Skin epidermis (tissue), 12 donors: ENCODE data around the gene ENC1.
"Not testable (repeated sequence)": the region's sequence is repeated elsewhere in the genome, so short reads cannot be mapped to it uniquely, and the experiment has no call there.

Experiments
- H3K27ac ChIP-seq, 21 experiments: fragments of 200-600 bp; sonication (generic) in 11 of 21; one replicate each; pipeline ENCODE4 v1.5.0; 2020; ENCODE audit warnings: mild to moderate bottlenecking in 3 of 21, inconsistent platforms in 2 of 21, moderate library complexity in 2 of 21
- H3K4me3 ChIP-seq, 7 experiments: fragments of 200-600 bp; sonication (generic) in 2 of 7; one replicate each; pipeline ENCODE4 v1.5.0; 2020; ENCODE audit warnings: inconsistent platforms in 2 of 7, mild to moderate bottlenecking in 2 of 7, moderate library complexity in 1 of 7

Gene ENC1, protein sequence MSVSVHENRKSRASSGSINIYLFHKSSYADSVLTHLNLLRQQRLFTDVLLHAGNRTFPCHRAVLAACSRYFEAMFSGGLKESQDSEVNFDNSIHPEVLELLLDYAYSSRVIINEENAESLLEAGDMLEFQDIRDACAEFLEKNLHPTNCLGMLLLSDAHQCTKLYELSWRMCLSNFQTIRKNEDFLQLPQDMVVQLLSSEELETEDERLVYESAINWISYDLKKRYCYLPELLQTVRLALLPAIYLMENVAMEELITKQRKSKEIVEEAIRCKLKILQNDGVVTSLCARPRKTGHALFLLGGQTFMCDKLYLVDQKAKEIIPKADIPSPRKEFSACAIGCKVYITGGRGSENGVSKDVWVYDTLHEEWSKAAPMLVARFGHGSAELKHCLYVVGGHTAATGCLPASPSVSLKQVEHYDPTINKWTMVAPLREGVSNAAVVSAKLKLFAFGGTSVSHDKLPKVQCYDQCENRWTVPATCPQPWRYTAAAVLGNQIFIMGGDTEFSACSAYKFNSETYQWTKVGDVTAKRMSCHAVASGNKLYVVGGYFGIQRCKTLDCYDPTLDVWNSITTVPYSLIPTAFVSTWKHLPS

DNA sequence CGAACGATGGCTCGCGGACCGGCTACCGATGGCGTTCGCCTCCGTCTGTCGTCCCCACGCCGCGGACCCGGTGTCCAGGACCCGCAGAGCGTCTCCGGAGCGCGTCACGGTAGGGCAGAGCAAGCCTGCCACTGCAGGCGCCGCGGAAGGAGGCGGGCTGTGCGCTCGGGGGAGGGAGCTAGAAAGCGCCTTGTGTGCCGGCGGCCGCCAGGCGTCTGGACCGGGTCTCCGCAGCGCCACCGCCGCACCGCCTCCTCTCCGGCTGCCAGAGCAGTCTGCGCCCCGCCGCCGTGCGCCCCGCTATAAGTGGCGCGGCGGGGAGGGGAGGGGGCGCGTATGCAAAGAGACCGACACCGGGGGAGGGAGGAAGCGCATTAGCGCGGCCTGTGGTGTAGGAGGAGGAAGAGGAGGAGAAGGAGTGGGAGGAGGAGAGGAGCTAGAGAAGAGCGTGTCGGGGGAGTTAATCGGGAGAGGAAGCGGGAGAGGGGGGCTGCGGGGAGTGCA lies at the start of gene ENC1:
TSS of gene ENC1 (minus strand) at position 279 of the 504 bp plus-strand sequence. CDS start 4,243 bp downstream, outside the sequence.
- peak within 1 kb of the TSS; percentile 58 to 78 (median 71) for H3K4me3 ChIP-seq

DNA sequence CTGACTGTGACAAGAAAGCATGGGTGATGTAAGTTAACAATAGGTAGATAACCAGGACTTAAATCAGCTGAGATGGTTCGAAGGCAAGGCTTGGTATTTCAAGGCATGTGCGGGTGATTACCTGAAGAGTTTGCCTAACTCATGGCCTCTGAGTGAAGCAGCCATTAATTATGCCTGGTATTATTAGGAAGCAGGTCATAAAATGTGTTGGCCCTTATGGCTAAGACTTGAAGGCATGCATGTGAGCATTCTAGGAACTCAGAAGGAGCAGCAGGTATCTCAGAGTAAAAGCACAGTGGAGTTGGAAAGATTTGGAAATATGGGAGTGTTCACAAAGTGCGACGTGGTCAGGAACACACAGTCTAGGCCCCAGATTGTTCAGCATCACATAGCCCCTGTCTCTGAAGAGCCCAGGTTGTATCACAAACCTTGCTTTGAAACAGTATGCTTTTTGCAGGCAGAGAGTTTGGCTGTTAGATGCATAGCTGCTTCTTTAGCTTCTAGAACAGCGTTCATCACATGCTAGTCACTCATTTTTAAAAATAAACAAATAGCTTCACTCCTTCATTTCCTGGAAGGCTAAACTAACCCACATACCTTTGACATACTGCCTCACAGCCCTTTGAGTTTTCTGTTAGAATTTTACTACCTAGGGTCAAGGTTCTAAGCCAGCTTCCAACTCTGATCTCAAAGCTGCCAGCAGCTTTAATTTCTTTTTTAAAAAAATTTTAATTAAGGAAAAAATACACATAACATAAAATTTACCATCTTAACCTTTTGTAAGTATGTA lies 46.6 kb upstream of the ENC1 start:
- no peak overlapping the region for H3K4me3 ChIP-seq
- peak overlapping the region in 3 of 21 experiments; percentile 2 to 6 (median 6) for H3K27ac ChIP-seq

More for the DNA sequence above, at the start of gene ENC1:
- H3K27ac ChIP-seq = peak within 1 kb of the TSS; percentile 69 to 96 (median 86)

DNA sequence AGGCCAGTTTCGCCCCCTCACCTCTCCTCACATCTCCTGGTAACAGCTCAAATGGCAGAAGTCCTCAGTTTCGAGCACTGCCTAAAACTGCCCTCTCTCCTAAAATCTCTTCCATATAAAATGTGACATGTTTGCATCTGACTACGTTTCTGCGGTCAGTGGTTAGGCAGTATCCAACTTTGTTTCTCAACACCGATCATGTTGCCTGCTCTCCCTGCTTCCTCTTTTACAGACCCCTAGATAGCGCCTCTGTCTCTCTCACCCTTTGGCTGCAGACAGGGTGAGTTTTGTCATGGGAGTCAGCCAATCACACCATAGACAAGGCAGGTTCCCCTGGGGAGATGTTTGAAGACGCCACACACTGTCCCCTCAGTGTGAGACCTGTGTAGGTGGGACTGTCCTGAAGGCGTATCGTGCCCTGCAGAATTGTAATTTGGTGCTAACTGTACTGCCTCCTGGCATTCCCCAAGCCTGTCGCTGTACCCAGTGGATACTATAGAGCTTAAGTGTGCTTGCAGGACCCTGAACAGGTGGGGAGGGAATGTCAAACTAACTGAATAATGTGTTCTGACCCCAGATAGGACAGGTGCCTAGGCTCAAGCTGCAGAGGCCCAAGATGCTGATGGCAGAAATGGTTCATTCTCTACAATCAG lies 45.6 kb upstream of the ENC1 start:
- peak overlapping the region; percentile 58 to 94 (median 89) for H3K4me3 ChIP-seq
- peak overlapping the region in 19 of 21 experiments; percentile 76 to 95 (median 90) for H3K27ac ChIP-seq

DNA sequence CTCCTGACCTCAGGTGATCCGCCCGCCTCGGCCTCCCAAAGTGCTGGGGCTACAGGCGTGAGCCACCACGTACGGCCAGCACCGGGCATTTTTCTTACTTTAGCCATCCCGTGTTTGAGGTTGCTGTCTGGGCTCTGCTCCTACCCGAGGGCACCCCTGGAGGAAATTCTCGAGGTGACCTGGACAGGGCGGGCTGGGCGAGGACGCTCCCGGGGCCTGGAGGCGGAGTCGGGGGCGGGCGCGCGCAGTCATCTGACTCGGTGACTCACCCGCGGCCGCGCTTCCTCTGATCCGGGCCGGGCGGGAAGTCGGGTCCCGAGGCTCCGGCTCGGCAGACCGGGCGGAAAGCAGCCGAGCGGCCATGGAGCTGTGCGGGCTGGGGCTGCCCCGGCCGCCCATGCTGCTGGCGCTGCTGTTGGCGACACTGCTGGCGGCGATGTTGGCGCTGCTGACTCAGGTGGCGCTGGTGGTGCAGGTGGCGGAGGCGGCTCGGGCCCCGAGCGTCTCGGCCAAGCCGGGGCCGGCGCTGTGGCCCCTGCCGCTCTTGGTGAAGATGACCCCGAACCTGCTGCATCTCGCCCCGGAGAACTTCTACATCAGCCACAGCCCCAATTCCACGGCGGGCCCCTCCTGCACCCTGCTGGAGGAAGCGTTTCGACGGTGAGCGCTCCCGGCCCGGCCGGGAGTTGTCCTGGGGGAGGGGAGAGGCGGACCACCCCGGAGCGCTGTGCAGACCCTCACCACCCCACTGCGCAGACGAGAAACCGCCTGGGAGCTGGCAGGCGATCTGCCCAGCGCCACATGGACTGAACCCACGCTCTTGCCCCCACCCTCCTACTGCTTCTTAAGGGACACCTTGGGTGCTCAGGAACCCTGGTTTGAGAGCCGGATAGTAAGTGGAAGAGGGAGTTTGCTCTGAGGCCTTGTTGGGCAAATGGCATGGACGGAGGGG lies 44.6 kb upstream of the ENC1 start, which contains the start of gene HEXB:
TSS of gene HEXB (plus strand) at position 334 of the 952 bp plus-strand sequence. CDS start at position 362, 28 bp downstream.
- Histone ChIP-seq H3K4me3 (peak within 1 kb of the TSS; percentile 58 to 94 (median 89)), H3K27ac (peak within 1 kb of the TSS; percentile 76 to 95 (median 90))

DNA sequence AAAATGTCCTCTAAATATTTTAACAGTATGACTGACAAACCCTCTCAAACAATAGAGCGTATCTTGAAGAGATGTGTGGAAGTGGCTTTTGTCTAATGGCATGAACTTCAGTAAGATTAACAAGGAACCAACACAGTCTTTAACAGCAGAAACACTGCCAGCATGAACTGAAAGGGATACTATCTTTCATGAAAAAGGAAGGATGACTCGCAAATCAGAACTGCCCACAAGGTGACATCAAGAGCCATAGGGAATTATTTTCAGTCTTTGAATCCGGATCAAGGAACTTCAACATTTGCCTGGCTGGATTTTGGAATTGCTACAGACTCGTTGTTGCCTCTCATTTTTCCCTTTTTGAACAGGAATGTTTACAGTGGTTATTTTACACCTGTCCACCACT lies 39.4 kb upstream of the ENC1 start:
- H3K27ac ChIP-seq = no peak overlapping the region
- no peak overlapping the region for H3K4me3 ChIP-seq

DNA sequence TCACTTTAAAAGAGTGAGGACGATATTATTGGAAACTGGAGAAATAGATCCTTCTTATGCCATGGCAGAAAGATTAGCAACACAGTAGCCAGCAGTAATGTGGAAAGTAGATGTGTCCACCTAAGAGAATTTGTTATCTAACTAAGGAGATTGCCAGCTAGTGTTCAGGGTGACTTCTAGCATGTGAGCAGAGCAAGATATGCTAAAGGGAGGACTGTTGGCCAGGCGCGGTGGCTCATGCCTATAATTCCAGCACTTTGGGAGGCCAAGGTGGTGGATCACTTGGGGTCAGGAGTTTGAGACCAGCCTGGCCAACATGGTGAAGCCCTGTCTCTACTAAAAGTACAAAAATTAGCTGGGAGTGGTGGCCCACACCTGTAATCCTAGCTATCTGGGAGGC lies 38.8 kb upstream of the ENC1 start:
- H3K4me3 ChIP-seq, H3K27ac ChIP-seq: not testable (repeated sequence)

DNA sequence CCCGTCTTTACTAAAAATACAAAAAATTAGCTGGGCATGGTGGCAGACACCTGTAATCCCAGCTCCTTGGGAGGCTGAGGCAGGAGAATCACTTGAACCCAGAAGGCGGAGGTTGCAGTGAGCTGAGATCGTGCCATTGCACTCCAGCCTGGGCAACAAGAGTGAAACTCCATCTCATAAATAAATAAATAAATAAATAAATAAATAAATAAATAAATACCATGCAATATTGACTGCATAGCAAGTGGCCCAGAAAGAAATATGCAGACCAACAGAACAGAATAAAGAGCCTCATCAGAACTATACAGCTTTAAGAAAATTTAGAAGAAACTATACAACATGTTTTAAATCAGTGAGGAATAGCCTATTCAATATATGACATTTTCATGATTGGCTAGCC lies 37.6 kb upstream of the ENC1 start:
- not testable (repeated sequence) for H3K4me3 ChIP-seq, H3K27ac ChIP-seq

DNA sequence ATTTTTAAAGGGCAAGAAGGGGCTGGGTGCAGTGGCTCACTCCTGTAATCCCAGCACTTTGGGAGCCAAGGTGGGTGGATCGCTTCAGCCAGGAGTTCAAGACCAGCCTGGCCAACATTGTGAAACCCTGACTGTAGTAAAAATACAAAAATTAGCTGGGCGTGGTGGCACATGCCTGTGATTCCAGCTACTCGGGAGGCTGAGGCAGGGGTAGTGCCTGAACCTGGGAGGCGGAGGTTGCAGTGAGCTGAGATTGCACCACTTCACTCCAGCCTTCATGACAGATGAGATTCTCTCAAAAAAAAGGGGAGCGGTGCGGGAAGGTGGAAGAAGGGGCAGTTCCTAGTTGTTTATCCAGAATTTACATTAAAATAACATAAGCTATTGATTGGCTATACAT lies 35.9 kb upstream of the ENC1 start:
- not testable (repeated sequence) for H3K27ac ChIP-seq, H3K4me3 ChIP-seq

DNA sequence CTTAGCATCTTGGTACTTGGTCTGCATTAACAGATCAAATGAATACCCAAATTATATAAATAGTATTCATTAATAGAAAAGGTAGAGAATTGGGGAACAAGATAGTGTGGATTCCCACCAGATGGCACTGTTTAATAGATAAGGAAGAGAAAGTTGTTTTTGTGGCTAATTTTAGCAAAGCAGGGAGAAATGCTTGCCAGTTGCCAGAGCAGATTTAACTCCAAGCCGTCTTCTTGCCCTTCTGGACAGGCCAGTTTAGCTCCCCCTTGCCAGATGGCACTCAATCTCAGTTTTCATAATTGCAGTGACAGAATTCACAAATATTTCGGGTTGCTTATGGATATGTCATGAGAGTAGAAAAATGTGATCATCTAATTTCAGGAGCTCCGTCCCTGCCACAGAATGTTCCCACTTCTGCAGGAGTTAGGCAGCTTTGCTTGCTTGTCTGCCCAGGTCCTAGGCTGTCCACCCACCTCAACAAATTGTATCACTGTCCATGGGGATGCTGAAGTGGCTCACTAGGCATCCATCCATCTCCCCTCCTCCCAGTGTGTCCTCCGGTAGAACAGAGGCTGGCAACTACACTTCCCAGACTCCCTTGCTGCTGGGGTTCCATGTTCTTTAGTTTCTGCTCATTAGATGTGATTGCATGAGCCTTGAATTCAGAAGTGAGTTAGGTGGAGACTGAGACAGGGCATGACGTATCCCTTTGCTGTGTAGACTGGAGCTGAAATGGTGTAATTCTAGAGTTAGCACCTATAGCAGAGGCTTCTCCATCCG lies 32.7 kb upstream of the ENC1 start:
- Histone ChIP-seq H3K4me3 (peak overlapping the region in 1 of 7 experiments; percentile 15), H3K27ac (no peak overlapping the region)

DNA sequence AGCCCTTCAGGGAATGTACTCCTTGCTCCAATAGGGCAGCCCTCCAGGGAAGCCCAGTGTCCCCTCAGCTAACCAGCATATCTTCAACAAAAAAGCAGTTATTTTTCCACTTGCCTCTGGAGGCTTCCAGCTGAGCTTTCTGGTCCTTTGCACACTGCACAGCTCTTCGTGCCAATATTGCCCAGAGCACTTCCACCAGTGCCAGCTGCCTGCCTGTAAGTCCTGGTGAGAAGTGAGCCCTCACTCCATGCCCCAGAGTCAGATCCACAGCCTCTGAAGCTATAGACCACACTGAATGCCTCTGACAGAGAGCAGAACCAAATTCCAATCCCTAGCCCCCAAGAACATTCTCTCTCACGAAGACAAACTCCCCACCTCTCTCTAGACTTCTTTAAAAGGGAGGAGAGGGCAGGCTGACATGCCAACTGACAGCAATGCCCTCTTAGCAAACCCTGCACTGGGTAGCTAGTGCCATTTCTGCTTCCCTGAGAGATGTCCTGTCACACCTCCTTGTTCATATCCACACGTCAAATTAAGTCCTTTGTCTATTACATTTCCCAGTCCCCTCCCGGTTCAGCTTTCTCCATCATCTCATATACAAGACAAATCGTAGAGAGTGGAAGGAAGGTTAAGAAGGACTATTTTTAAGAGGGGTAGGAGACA lies 31.8 kb upstream of the ENC1 start:
- Histone ChIP-seq H3K27ac (no peak overlapping the region), H3K4me3 (no peak overlapping the region)

DNA sequence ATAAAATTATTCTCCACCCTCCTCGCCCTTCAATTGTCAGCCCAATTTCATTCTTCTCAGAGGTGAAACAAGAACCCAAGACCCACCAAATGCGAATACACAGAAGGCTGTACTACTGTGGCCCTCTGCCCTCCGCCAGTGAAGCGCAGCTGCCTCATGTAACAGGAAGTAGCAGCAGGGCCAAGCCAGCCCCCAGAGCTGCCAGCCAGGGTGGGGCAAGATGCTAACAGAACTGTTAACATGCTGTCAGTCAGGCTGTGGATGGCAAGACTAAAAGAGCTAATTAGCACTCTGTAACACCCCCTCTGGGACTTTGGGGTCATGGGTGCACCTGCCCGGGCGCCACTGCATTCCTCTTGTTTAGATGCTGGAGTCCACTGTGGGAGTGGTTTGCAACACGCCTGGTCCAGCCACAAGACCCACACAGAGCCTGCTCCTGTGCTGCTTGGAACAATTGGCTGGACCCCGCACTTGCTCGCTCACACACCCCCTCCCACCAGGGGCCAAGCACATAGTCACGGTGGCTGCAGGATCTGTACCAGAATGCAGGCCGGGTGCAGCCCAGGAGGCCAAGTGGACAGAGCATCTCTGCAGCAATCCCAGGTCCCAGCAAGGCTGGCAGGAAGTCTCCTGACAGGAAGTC lies 30.0 kb upstream of the ENC1 start:
- Histone ChIP-seq H3K4me3 (no peak overlapping the region), H3K27ac (no peak overlapping the region)

DNA sequence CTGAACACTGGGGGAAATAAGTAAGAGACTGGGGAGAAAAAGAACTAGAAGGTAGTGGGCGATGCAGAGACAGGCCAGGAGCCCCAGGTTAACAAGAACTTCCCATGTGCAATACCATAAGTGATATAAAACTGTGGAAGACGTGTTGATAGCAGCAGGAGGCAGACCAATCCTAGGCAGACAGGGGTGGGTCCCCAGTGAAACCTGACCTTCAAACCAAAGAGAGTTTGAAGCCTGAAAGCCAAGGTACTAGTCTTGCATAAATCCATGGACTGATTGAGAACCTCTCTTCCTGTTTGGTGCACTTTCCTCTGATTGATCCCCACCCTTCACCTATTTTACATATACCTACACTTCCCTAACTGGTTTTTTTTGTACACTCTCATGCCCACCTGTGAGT lies 29.3 kb upstream of the ENC1 start:
- Histone ChIP-seq H3K27ac (no peak overlapping the region), H3K4me3 (no peak overlapping the region)

DNA sequence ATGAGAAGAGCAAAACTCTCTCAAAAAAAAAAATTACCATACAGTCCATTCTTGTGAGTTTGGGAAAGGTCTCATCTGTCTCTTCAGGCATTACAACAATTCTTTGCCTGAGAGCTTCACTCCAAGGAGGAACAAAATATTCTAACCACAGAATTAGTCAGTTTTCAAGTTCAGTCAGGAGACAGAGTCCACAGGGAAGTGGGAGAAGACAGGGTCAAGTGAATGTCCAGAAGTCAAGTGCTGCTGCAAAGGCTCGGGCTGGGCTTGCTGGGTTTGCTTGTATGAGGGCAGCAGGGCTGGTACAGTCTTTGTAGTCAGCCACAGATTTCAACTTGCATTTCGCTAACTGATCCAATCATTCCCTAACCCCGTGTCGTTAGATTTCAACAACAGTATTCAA lies 26.9 kb upstream of the ENC1 start:
- Histone ChIP-seq H3K27ac (no peak overlapping the region), H3K4me3 (no peak overlapping the region)

DNA sequence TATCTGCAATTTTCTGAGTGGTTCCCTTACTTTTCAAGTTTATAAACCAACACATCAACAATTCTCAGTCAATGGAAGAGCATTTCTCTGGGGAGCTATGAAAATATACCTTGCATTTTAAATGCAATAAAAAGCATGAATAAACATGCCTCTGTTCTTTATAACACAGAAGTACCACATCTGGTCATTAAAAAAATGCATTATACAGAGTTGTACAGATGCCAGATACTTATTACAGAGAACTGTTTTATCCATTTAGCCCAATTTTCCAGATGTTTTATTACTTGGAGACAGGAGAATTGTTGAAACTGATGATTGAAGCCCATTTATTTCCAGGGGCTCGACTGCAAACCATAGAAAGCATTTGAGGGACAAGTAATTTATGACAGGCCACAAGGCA lies 25.3 kb upstream of the ENC1 start:
- Histone ChIP-seq H3K4me3 (no peak overlapping the region), H3K27ac (no peak overlapping the region)

DNA sequence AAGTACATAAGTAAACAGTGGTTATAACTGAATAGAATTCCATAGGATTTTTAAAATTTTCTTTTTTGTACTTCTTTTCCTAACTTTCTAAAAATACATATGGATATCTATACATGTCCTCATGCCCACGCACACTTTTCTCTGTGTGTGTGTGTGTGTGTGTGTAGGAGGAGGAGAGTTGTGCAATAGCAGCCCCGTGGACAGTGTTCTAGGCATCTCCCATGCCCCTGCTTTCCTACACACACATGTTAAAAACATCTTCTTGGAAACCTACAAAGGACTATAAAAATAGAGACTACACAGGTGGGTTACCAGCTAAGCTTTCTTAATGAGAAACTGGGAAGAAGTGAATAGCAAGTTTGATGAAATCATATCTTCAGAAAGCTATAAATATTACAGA lies 24.7 kb upstream of the ENC1 start:
- Histone ChIP-seq H3K27ac (no peak overlapping the region), H3K4me3 (no peak overlapping the region)

DNA sequence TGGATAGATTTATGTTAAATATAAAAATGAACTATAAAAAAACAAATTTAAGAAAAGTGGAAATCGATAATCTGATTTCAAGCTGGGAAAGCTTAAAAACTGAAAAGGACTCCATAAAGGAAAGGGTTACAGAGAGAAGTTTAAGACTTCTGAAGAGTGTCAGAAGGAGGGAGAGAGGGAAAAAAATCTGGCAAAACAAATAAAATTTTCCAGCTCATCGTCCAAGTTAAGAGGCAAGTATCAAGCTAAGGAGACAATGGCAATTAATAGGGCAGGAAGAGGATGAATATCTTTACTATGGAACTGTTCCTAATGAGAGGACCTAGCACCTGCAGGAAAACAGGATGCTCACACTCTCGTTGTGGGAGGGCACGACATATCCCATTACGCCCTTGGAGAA lies 24.0 kb upstream of the ENC1 start:
- H3K4me3 ChIP-seq = no peak overlapping the region
- no peak overlapping the region for H3K27ac ChIP-seq

DNA sequence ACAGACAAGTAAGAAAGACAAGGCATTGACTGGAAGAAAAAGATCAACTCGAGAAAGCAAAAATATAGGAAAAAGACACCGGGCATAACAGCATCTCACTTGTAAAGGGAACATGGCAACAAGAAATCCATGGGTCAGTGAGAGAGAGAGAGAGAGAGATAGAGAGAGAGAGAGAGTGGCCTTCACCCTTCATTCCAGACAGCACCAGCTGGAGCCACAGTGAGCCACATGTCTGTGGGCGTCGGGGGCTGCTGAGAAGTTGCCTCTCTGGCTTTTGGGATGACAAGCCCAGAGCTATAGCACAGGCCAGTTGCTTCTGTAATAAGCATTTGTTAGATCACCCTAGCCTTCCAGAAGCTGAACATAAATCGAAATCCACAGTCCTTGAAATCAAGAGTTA lies 20.3 kb upstream of the ENC1 start:
- H3K27ac ChIP-seq = no peak overlapping the region
- H3K4me3 ChIP-seq = no peak overlapping the region
